NCI-H226 (cell line): ENCODE data around the gene NPFF.

ENCODE experiments used
- DNase-seq: peaks from one replicate; pipeline ENCODE4 v3.0.0-alpha.2; 2015

The NPFF gene

DNA sequence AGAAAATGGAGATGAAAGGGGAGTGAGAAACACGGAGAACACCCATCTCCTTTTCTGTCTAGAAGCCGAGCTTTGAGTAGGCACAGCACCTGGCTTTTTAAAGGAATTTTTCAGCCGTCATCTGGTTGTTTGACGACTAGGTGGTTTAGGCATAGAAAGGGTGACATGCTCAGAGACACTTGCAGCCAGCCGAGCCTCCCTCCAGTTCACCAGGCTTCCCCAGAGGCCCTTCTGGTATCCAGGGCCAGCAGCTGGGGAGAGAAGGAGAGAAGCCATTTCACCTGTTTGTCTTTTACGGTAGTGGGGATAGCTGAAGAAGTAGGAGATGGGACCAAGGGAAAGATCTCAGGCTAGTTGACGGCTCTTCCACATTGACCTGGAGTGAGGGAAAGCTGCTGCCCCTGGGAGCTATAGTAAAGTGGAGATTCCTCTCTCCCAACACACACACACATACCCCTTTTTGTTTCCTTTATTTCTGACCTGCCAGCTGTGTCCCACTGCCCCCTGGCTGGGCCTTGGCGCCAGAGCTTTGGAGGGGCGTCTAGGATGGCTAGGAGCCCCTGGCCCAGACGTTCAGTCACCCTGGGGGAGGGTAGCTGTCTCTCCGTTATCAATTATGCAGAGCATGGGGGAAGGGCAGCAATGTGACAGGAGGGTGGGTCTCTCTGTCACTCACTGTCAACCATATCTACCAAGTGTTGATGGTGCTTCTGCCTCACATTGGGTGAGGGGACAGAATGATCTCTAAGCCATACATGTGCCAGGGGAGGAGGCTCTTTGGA lies 13.5 kb downstream of the NPFF start:
- no peak for DNase-seq

DNA sequence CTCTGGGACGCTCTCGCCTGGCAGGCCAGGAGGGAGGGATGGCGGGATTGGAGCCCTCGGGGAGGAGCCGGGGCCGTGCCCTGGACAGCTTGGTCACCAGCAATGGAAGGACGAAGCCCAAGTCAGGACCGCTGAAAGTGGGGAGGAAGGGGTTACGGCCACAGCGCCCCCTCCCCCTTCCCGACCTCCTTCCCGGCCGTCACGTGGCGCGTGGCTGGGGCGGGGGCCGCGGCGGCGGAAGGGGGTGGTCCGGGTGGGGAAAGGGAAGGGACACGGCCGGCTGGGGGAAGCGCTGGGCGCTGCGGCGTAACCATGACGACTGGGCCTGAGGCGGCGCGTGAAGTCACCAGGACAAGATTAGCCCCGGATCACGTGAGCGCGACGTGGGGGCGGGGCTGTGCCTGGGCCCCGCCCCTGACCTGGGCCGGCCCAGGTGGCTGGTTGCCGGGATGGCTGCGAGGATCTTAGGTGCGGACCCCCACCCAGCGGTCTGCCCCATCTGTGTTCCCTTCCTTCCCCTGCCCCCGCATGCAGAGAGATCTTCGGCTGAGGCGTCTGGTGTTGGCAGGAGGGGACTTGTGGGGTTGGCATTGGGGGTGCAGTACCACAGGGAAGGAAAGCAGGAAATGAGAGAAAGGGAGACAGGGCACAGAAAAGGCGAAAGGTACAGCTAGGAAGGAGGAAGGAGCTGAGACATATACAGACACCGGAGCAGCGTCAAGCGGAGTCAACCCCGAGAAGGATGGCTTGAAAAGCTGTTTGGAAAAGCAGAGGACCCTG lies 14.3 kb downstream of the NPFF start:
- peak; percentile 86 for DNase-seq

- no peak for DNase-seq
Observed at GRCh38 chr12:53492188-53492587, 15.1 kb downstream of the NPFF start.

GRCh38 chr12:53489242-53489864 lies 17.9 kb downstream of the NPFF start:
- DNase-seq, result no peak

GRCh38 chr12:53486736-53487487 lies 20.4 kb downstream of the NPFF start:
- no peak for DNase-seq

DNA sequence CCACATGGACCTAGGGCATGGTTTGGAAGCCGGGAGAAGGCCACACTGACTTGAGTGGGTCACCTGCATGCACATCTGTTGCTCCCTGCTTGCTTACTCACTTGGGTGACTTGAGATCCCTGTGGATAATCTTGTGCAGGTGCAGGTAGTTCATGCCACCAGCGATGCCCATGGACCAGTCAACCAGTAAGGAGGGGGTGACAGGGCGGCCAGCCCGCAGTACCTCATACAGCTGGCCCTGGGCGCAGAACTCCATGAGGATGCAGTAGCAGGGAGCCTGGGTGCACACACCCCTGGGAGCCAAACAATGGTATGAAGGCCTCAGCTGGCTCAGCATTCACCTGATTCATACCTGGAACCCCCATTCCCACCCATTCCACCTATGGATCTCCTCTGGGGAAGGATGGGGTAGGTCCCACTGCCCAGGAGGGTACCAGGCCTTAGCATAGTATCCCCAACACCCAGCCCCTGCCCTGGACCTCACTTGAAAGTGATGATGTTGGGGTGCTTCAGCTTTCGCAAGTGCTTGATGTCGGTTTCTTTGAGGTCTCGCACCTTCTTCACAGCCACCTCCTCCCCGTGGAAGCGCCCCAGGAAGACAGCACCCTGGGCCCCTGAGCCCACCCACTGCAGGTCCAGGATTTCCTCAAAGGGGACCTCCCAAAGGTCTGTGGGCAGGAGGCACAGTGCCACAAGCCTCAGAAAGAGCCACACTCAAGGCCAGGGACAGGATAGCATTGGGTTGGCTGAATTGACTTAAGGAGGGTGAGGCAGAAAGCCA lies 21.1 kb downstream of the NPFF start:
- no peak for DNase-seq

- DNase-seq, result no peak
Observed at GRCh38 chr12:53484686-53485575, 22.4 kb downstream of the NPFF start.

DNA sequence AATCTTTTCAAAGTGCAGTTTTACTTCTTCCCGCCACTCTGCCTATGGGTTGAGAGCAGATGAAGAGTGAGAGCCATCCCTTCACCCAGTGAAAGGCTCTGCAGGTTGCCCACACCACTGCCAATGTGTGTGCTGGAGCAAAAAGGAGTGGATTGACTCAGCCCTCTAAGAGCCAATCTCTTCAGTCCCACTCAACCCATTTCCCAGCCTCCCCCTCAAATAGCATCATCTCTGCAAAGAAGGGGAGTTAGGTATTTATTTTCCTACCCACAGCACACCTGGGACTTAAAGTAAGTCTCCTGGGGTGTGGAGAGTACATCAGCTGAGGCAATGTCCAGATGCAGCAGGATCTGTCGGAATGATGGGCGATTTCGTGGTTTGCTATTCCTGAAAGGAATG lies 23.3 kb downstream of the NPFF start:
- DNase-seq, result no peak

DNA sequence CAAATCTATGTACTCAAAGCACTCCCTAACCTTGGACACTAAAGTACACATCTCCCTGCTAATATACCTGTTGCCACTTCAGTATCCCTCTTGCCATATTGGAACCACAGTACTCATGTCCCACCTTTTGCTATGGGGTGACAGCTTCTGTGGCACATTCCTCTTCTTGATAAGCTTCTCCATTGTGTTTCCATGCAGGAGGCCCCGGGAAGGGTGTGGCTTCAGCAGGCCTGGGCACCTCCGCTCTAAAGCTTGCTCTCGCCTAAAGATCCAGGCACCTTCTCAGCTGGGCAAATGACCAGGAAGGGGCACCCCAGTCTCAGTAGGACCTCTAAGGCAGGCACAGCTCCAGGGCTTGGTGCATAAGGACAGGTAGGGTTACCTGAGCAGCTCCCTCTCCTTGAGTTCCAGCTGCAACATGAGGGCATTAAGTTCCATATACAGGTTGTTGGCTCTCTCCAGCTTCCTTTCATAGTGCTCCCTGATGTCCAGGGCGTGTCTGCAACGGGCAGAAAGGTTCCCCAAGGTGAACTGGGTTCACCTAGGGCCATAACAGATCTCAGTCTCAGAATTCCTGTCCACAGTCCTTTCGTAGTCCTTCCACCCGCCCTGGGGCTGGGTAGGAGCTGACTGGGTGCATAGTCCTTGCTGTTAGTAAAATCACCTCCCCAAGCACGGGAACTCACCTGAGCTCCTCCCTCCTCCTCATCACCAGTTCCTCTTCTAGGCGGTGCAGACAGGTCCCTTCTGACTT lies 23.9 kb downstream of the NPFF start:
- no peak for DNase-seq

- DNase-seq, result no peak
Observed at GRCh38 chr12:53482626-53483168, 24.6 kb downstream of the NPFF start.

DNA sequence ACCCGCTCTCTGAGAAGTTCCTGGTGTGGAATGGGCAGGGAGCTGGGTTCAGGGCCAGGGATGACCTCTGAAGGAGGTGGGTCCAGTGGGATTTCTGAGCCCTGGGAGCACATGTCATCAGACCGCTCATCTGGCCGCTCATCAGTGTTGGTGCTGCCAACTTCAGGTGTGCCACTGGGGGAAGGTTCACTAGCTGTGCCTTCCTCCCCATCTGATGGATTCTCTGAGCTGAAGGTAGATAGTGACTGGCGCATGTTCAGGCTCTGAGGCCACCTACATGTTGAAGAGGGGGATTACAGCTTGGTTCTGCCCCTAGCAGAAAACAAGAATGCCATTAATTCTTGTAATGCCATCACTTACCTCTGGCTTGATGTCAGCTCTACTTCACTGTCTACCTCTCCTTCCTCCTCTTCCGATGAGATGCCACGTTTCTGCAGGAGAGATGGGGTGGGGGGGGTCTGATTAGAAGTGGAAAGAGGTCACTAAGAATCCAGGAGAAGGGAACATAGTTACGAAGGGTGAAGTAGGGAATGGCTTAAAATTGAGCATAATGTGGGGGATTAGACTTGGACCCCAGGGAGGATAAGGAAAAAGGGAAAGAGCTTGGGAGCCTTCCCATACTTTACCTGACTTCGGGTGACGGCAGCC lies 25.2 kb downstream of the NPFF start:
- DNase-seq, result no peak

GRCh38 chr12:53481458-53481857 lies 25.8 kb downstream of the NPFF start:
- DNase-seq, result peak; percentile 58

- DNase-seq, result no peak
Observed at GRCh38 chr12:53480491-53481442, 26.5 kb downstream of the NPFF start.

GRCh38 chr12:53479331-53479730 lies 28.0 kb downstream of the NPFF start:
- DNase-seq, result no peak

DNA sequence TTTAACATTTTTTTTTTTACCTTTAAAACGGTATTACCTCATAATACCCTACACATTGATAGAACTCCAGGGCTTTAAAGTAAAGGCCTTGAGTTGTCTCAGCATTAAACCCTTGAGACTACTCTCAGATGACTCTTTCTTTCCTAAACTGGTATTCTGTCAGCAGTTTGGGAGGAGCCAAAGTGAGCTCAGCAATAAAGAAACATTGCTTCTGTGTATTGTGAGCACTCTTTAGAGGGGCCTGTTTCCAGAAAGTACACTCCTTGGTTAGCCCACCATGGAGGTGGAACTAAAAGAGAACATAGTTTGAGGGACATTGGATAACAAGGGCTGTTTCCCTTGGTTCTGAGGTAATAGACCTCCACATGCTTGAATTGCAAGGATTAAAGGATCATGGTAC lies 28.4 kb downstream of the NPFF start:
- no peak for DNase-seq

- no peak for DNase-seq
Observed at GRCh38 chr12:53476769-53477209, 30.5 kb downstream of the NPFF start.

DNA sequence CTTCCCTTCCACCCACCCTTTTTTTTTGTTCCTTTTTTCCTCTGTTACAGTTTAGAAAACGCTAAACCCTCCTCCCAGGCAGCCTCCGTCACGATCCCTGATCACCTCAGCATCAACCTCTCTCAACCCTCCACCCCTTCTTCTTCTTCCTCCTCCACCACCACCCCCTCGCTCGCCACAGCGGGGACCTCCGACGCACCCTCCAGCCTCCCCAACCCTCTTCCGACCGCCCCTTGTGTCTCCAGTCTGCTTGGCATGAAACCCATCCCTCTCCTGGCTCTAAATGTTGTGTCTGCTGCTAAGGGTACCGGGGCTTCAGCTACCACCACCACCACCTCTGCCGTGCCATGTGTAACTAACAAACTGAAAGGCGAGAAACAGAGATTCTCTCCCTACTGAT lies 32.5 kb downstream of the NPFF start:
- no peak for DNase-seq

DNA sequence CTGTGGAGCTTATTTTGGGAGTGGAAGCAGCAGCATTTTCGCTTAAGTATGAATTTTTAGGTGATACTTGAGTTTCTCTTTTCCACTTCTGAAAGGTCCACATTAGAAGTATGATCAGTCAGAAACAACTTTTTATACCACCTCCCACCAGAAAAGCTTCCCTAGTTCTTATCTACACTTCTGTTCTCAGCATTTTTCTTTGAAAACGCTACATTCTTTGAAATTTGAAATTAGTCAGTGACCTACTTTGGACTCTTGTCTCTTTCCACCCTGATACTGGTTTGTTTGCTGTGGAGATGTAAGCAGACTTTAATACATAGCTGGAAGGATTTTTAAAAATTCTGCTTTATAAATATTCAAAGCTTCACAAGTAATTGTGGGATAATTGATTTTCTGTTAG lies 33.2 kb downstream of the NPFF start:
- no peak for DNase-seq
